ENCODE results near the gene SOX8. TPM values are rescaled to one million over a fixed set of nuclear protein-coding genes. Genes with fewer than 3 reads are reported as not detected.

The SOX8 gene
- total and polyA plus RNA-seq, 10 of the 15 experiments (the other 5 are each of a cell fraction or from before 2014, with no cell fraction given), result not detected

GRCh38 chr16:959232-960040 lies 22.1 kb upstream of the SOX8 start (continued):
- no peak for TF ChIP-seq ZBTB33 (IDR thresholded peaks at IDR 0.05)
- TF ChIP-seq SPI1 (IDR thresholded peaks at IDR 0.05; ENCODE audit: borderline replicate concordance, insufficient read depth, low read depth, low read length), result no peak

GRCh38 chr16:962366-962765 lies 19.2 kb upstream of the SOX8 start:
- no peaks in the 10 kb centered on the region; the same call in 2 of the 3 replicates for H3K9me3 ChIP-seq (replicated peaks; ENCODE audit: control insufficient read depth, insufficient read depth, low read length)
- RAD21 ChIA-PET (ENCODE audit: unreplicated experiment), result no interaction called here
- in situ Hi-C loops (cut with MboI) (no loop called here), intact Hi-C loops (cut with micrococcal nuclease; ENCODE audit: unreplicated experiment) (no loop called here)
- no peak overlapping the region for H2AFZ ChIP-seq (ENCODE audit: control insufficient read depth, low read depth, low read length)
- H3K79me2 ChIP-seq (ENCODE audit: control insufficient read depth, insufficient read depth, low read length), result no peaks in the 10 kb centered on the region
- no TSS peak for BruUV-seq (replicated peaks)
- no peak for TF ChIP-seq ASH2L (IDR thresholded peaks at IDR 0.05; ENCODE audit: borderline replicate concordance, low read depth)
- no peak for TF ChIP-seq POLR2AphosphoS5 (IDR thresholded peaks at IDR 0.05; ENCODE audit: low read length)
- no peak for TF ChIP-seq MYC (IDR thresholded peaks at IDR 0.05; ENCODE audit: insufficient read depth, insufficient read length, insufficient replicate concordance, low read length, severe bottlenecking)
- TF ChIP-seq ZSCAN29 (IDR thresholded peaks at IDR 0.05), result no peak
- FAIRE-seq, result no peak
- CTCF ChIA-PET, result no interaction called here
- H3K27me3 ChIP-seq (replicated peaks in 1 of 2; ENCODE audit: control insufficient read depth in 2 of 2, insufficient read depth in 2 of 2, low read length in 1 of 2), result no peaks in the 10 kb centered on the region
- no peaks in the 10 kb centered on the region for H4K20me1 ChIP-seq (ENCODE audit: control insufficient read depth, insufficient read depth)
- no peaks in the 10 kb centered on the region for H3K4me1 ChIP-seq (ENCODE audit: control insufficient read depth, insufficient read depth, low read length)
- no peak overlapping the region for H3K9ac ChIP-seq (ENCODE audit: control insufficient read depth, insufficient read depth, low read length)
- 89% methylated on average over 22 of the region's 22 CpGs for WGBS (ENCODE audit: insufficient coverage, insufficient replicate concordance, low lambda C conversion rate, missing lambda C conversion rate)
- H3K36me3 ChIP-seq (ENCODE audit: control insufficient read depth in 2 of 2, insufficient read depth in 2 of 2, low read length in 1 of 2), result no peaks in the 10 kb centered on the region
- no peak for ATAC-seq
- no peak for DNase-seq (ENCODE audit: low read depth, low spot score)
- H3K4me2 ChIP-seq (ENCODE audit: control insufficient read depth, insufficient read depth), result no peak overlapping the region
- SMC1A ChIA-PET (ENCODE audit: uncharacterized antibody, unreplicated experiment), result no interaction called here
- POLR2A ChIA-PET, result no interaction called here
- H3K27ac ChIP-seq (ENCODE audit: control insufficient read depth, insufficient read depth), result no peak overlapping the region
- no peak overlapping the region for H3K4me3 ChIP-seq

Data from GM12878 (cell line).